HL-60 (cell line): ENCODE results near the gene PGS1.

ENCODE experiments used
- DNase-seq, 2 experiments: peaks; one replicate each; pipeline ENCODE4 v3.0.0-alpha.2; 2010 to 2020; ENCODE audit warnings: low read depth in 1 of 2, low spot score in 1 of 2
- H3K27ac ChIP-seq: fragments of 250-450 bp; sonication (Bioruptor Pico); replicated peaks from 2 replicates; pipeline ENCODE4 v1.5.1; 2020; ENCODE audit warnings: mild to moderate bottlenecking, moderate library complexity
- H3K27me3 ChIP-seq: fragments of 250-450 bp; sonication (Bioruptor Pico); 2 replicates; pipeline ENCODE4 v1.5.1; 2021; ENCODE audit warnings: mild to moderate bottlenecking, moderate library complexity; ENCODE audit not compliant: insufficient read depth, poor library complexity, severe bottlenecking
- H3K4me3 ChIP-seq: replicated peaks from 2 replicates; pipeline ENCODE4 v1.5.1; 2011; ENCODE audit warnings: mild to moderate bottlenecking, control low read depth, low read length; ENCODE audit not compliant: insufficient read depth
- CTCF ChIP-seq: IDR thresholded peaks from one replicate; pipeline ENCODE4 v1.5.1; 2011; ENCODE audit warnings: low read length, control low read depth, inconsistent platforms; ENCODE audit not compliant: insufficient read depth
- GABPA ChIP-seq: IDR thresholded peaks from 2 replicates; pipeline ENCODE4 v1.6.1; 2012; ENCODE audit warnings: low read depth
- POLR2AphosphoS5 ChIP-seq: IDR thresholded peaks from 2 replicates; pipeline ENCODE4 v1.6.1; 2012; ENCODE audit warnings: low read depth
- REST ChIP-seq: IDR thresholded peaks from 2 replicates; pipeline ENCODE4 v1.6.1; 2012; ENCODE audit warnings: low read depth; ENCODE audit not compliant: insufficient replicate concordance
- SPI1 ChIP-seq: IDR thresholded peaks from 2 replicates; pipeline ENCODE4 v1.6.1; 2012; ENCODE audit warnings: low read depth, mild to moderate bottlenecking, borderline replicate concordance

PGS1 gene

GRCh38 chr17:78376161-78376560 lies 2.3 kb upstream of the PGS1 start:
- no peak for DNase-seq
- H3K27ac ChIP-seq = no peak overlapping the region
- TF ChIP-seq SPI1 = peak; percentile 51; the same call in 1 of the 2 replicates
- no peak for TF ChIP-seq POLR2AphosphoS5
- no peaks in the 10 kb centered on the region for H3K27me3 ChIP-seq
- no peak overlapping the region for H3K4me3 ChIP-seq

- H3K27ac ChIP-seq = peak overlapping the region; percentile 72
These were observed 608 bp upstream of the PGS1 start for GRCh38 chr17:78377858-78378224.

GRCh38 chr17:78379131-78379491 lies 662 bp downstream of the PGS1 start:
- TF ChIP-seq REST (no peak), CTCF (no peak), POLR2AphosphoS5 (no peak)
- Histone ChIP-seq H3K4me3 (peak overlapping the region; percentile 96), H3K27me3 (no peaks in the 10 kb centered on the region), H3K27ac (peak overlapping the region; percentile 72)
- DNase-seq = no peak

More at GRCh38 chr17:78377858-78378224, 608 bp upstream of the PGS1 start:
- Histone ChIP-seq H3K4me3 (peak overlapping the region; percentile 96), H3K27me3 (no peaks in the 10 kb centered on the region)
- no peak for TF ChIP-seq SPI1
- no peak for TF ChIP-seq CTCF
- no peak for TF ChIP-seq REST
- no peak for TF ChIP-seq GABPA
- no peak for TF ChIP-seq POLR2AphosphoS5
- DNase-seq = no peak

GRCh38 chr17:78380370-78380769 lies 1.9 kb downstream of the PGS1 start:
- no peak for TF ChIP-seq GABPA
- no peak for TF ChIP-seq SPI1
- no peak for TF ChIP-seq REST
- no peak for TF ChIP-seq POLR2AphosphoS5
- TF ChIP-seq CTCF = no peak
- no peaks in the 10 kb centered on the region for H3K27me3 ChIP-seq
- H3K27ac ChIP-seq = no peak overlapping the region; the same call in 1 of the 2 replicates
- DNase-seq = no peak
- peak overlapping the region; percentile 9; the same call in 1 of the 2 replicates for H3K4me3 ChIP-seq
